ENCODE measurements around the gene FAM78A.

The FAM78A gene

DNA sequence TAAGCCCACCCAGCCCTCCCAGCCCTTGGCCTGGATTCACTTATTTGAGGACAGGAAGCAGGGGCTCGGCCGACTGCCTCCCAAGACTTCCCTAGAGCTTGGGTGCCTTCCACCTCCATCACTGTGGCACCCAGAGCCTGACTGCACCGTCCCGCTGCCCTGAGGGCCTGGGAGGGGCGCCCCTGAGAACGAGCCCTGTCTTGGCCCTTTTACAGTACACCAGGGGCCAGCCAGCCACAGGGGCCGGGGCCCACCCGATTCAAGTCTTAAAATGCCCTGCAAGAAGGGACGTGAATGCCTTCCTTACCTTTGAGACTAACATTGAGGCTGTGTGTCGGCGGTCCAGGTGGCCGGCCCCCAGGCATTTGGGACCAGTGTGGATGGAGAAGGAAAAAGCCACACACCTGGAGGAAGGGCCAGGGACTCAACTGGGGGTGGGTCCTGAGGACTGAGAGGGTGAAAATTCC, 16.8 kb downstream of the FAM78A start:
- no peak for ATAC-seq
- no peak for TF ChIP-seq ESRRG (CRISPR knock-in tag; IDR thresholded peaks at IDR 0.05)
- TF ChIP-seq ISL1 (CRISPR knock-in tag; IDR thresholded peaks at IDR 0.05) = no peak
- TF ChIP-seq GLIS3 (CRISPR knock-in tag; IDR thresholded peaks at IDR 0.05) = no peak
- no peak for TF ChIP-seq CSDC2 (CRISPR knock-in tag; IDR thresholded peaks at IDR 0.05)
- TF ChIP-seq SNAI2 (CRISPR knock-in tag; IDR thresholded peaks at IDR 0.05) = no peak
- no peak for TF ChIP-seq ZNF8 (CRISPR knock-in tag; IDR thresholded peaks at IDR 0.05)
- TF ChIP-seq PPARA (CRISPR knock-in tag; IDR thresholded peaks at IDR 0.05; ENCODE audit: borderline replicate concordance) = no peak
- TF ChIP-seq RARB (CRISPR knock-in tag; IDR thresholded peaks at IDR 0.05) = no peak
- TF ChIP-seq, protein P1, sequence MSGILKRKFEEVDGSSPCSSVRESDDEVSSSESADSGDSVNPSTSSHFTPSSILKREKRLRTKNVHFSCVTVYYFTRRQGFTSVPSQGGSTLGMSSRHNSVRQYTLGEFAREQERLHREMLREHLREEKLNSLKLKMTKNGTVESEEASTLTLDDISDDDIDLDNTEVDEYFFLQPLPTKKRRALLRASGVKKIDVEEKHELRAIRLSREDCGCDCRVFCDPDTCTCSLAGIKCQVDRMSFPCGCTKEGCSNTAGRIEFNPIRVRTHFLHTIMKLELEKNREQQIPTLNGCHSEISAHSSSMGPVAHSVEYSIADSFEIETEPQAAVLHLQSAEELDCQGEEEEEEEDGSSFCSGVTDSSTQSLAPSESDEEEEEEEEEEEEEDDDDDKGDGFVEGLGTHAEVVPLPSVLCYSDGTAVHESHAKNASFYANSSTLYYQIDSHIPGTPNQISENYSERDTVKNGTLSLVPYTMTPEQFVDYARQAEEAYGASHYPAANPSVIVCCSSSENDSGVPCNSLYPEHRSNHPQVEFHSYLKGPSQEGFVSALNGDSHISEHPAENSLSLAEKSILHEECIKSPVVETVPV (CRISPR knock-in tag; IDR thresholded peaks at IDR 0.05) = no peak
- TF ChIP-seq OSR1 (CRISPR knock-in tag; IDR thresholded peaks at IDR 0.05) = no peak
- TF ChIP-seq, protein P2, sequence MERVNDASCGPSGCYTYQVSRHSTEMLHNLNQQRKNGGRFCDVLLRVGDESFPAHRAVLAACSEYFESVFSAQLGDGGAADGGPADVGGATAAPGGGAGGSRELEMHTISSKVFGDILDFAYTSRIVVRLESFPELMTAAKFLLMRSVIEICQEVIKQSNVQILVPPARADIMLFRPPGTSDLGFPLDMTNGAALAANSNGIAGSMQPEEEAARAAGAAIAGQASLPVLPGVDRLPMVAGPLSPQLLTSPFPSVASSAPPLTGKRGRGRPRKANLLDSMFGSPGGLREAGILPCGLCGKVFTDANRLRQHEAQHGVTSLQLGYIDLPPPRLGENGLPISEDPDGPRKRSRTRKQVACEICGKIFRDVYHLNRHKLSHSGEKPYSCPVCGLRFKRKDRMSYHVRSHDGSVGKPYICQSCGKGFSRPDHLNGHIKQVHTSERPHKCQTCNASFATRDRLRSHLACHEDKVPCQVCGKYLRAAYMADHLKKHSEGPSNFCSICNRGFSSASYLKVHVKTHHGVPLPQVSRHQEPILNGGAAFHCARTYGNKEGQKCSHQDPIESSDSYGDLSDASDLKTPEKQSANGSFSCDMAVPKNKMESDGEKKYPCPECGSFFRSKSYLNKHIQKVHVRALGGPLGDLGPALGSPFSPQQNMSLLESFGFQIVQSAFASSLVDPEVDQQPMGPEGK (CRISPR knock-in tag; IDR thresholded peaks at IDR 0.05; ENCODE audit: borderline replicate concordance) = no peak
- TF ChIP-seq ZC3H10 (CRISPR knock-in tag; IDR thresholded peaks at IDR 0.05) = no peak
- TF ChIP-seq BACH2 (CRISPR knock-in tag; IDR thresholded peaks at IDR 0.05; ENCODE audit: borderline replicate concordance) = no peak

DNA sequence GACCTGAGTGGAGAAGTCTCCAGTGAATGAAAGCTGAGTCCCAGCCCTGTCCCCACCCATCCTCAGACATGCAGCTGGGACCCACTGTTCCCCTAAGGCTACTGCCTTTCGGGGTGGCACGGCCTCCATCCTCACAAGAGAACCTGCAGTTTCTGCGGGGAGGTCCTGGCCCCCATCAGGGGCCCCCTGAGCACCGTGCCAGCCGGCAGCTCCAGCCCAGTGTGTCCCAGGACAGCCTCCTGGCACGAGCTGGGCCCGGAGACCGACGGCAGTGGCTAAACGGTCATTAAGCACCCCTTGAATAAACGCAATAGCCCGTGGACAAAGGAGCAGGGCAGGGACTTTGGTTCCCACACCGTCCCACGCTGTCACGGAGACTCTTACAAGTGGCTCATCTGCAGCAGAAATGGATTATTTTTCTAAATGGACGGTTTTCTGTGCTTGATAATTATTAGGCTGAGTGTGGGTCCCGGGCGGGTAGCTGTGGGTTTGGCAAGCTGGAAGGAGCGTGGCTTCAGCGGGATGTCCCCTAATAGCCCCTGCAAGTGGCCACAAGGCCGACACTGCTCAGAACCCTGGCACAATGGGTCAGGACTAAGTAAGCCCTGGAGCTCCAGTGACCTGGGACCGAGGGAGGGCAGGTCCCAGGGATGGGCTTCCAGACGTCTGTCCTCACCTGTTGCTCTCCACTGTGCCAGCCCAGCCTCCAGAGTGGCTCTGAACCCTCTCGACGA, 17.4 kb downstream of the FAM78A start:
- no peak for ATAC-seq
- TF ChIP-seq OSR1 (CRISPR knock-in tag; IDR thresholded peaks at IDR 0.05) = no peak
- TF ChIP-seq ZNF70 (CRISPR knock-in tag; IDR thresholded peaks at IDR 0.05) = no peak
- no peak for TF ChIP-seq PPARA (CRISPR knock-in tag; IDR thresholded peaks at IDR 0.05; ENCODE audit: borderline replicate concordance)
- no peak for TF ChIP-seq BACH2 (CRISPR knock-in tag; IDR thresholded peaks at IDR 0.05; ENCODE audit: borderline replicate concordance)
- no peak for TF ChIP-seq GLIS3 (CRISPR knock-in tag; IDR thresholded peaks at IDR 0.05)
- TF ChIP-seq, protein P3, sequence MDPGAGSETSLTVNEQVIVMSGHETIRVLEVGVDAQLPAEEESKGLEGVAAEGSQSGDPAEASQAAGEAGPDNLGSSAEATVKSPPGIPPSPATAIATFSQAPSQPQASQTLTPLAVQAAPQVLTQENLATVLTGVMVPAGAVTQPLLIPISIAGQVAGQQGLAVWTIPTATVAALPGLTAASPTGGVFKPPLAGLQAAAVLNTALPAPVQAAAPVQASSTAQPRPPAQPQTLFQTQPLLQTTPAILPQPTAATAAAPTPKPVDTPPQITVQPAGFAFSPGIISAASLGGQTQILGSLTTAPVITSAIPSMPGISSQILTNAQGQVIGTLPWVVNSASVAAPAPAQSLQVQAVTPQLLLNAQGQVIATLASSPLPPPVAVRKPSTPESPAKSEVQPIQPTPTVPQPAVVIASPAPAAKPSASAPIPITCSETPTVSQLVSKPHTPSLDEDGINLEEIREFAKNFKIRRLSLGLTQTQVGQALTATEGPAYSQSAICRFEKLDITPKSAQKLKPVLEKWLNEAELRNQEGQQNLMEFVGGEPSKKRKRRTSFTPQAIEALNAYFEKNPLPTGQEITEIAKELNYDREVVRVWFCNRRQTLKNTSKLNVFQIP (CRISPR knock-in tag; IDR thresholded peaks at IDR 0.05; ENCODE audit: borderline replicate concordance, low read depth) = no peak
- TF ChIP-seq ESRRG (CRISPR knock-in tag; IDR thresholded peaks at IDR 0.05) = no peak
- TF ChIP-seq, protein P4, sequence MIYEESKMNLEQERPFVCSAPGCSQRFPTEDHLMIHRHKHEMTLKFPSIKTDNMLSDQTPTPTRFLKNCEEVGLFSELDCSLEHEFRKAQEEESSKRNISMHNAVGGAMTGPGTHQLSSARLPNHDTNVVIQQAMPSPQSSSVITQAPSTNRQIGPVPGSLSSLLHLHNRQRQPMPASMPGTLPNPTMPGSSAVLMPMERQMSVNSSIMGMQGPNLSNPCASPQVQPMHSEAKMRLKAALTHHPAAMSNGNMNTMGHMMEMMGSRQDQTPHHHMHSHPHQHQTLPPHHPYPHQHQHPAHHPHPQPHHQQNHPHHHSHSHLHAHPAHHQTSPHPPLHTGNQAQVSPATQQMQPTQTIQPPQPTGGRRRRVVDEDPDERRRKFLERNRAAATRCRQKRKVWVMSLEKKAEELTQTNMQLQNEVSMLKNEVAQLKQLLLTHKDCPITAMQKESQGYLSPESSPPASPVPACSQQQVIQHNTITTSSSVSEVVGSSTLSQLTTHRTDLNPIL (CRISPR knock-in tag; IDR thresholded peaks at IDR 0.05; ENCODE audit: low read depth) = no peak
- TF ChIP-seq, protein P1 (CRISPR knock-in tag; IDR thresholded peaks at IDR 0.05) = no peak
- no peak for TF ChIP-seq CSDC2 (CRISPR knock-in tag; IDR thresholded peaks at IDR 0.05)
- TF ChIP-seq ZC3H10 (CRISPR knock-in tag; IDR thresholded peaks at IDR 0.05) = no peak
- TF ChIP-seq ZFP30 (CRISPR knock-in tag; IDR thresholded peaks at IDR 0.05) = no peak
- no peak for TF ChIP-seq RARB (CRISPR knock-in tag; IDR thresholded peaks at IDR 0.05)

DNA sequence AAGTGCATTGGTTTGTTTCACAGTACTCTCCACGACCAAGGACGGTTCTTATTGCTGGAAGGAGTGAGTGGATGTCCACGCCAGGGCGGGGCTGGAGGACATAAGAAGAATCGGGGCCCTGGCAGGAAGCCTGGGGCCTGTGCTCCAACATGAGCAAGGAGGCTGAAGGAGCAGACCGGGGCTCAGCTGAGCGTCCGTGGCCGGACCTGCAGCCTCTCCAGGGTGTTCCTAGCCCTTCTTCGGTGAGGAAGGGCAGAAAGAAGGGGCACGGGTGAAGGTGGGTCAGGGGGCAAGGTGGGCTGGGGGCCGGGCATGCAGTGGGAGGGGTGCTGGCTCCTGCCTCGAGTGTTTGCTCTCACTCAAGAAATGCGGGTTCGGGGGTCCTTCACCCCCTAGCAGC, 18.1 kb downstream of the FAM78A start:
- no peak for ATAC-seq
- no peak for TF ChIP-seq PPARA (CRISPR knock-in tag; IDR thresholded peaks at IDR 0.05; ENCODE audit: borderline replicate concordance)
- no peak for TF ChIP-seq CSDC2 (CRISPR knock-in tag; IDR thresholded peaks at IDR 0.05)
- TF ChIP-seq, protein P5, sequence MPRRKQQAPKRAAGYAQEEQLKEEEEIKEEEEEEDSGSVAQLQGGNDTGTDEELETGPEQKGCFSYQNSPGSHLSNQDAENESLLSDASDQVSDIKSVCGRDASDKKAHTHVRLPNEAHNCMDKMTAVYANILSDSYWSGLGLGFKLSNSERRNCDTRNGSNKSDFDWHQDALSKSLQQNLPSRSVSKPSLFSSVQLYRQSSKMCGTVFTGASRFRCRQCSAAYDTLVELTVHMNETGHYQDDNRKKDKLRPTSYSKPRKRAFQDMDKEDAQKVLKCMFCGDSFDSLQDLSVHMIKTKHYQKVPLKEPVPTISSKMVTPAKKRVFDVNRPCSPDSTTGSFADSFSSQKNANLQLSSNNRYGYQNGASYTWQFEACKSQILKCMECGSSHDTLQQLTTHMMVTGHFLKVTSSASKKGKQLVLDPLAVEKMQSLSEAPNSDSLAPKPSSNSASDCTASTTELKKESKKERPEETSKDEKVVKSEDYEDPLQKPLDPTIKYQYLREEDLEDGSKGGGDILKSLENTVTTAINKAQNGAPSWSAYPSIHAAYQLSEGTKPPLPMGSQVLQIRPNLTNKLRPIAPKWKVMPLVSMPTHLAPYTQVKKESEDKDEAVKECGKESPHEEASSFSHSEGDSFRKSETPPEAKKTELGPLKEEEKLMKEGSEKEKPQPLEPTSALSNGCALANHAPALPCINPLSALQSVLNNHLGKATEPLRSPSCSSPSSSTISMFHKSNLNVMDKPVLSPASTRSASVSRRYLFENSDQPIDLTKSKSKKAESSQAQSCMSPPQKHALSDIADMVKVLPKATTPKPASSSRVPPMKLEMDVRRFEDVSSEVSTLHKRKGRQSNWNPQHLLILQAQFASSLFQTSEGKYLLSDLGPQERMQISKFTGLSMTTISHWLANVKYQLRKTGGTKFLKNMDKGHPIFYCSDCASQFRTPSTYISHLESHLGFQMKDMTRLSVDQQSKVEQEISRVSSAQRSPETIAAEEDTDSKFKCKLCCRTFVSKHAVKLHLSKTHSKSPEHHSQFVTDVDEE (CRISPR knock-in tag; IDR thresholded peaks at IDR 0.05) = no peak
- no peak for TF ChIP-seq SNAI2 (CRISPR knock-in tag; IDR thresholded peaks at IDR 0.05)
- no peak for TF ChIP-seq RARB (CRISPR knock-in tag; IDR thresholded peaks at IDR 0.05)
- TF ChIP-seq, protein P3 (CRISPR knock-in tag; IDR thresholded peaks at IDR 0.05; ENCODE audit: borderline replicate concordance, low read depth) = no peak
- no peak for TF ChIP-seq ARNTL (CRISPR knock-in tag; IDR thresholded peaks at IDR 0.05; ENCODE audit: borderline replicate concordance, low read depth)
- no peak for TF ChIP-seq ZFP30 (CRISPR knock-in tag; IDR thresholded peaks at IDR 0.05)
- no peak for TF ChIP-seq TOX (CRISPR knock-in tag; IDR thresholded peaks at IDR 0.05; ENCODE audit: borderline replicate concordance)
- TF ChIP-seq ESRRG (CRISPR knock-in tag; IDR thresholded peaks at IDR 0.05) = no peak
- TF ChIP-seq GLIS3 (CRISPR knock-in tag; IDR thresholded peaks at IDR 0.05) = no peak

All from SK-N-SH treated with all-trans-retinoic acid at 6 μM for 48 hours (cell line).